Effector memory CD8-positive, alpha-beta T cell (primary cell): ENCODE data around the gene SLIT3.

Experiments
- ATAC-seq: fragments of 150-1000 bp; cut with Tn5 transposase; replicated peaks from 2 replicates; pipeline ENCODE4 v1.10.0; 2021; ENCODE audit warnings: mild to moderate bottlenecking, moderate library complexity
- DNase-seq, 3 experiments: peaks; one replicate each; pipeline ENCODE4 v3.0.0; 2021
- H3K27ac Mint-ChIP-seq, 2 donors: one replicate each; pipeline ENCODE4 v1.8.0; 2022; ENCODE audit warnings: mild to moderate bottlenecking in 2 of 2, mixed read lengths in 2 of 2, moderate library complexity in 2 of 2
- H3K27me3 Mint-ChIP-seq, 2 donors: one replicate each; pipeline ENCODE4 v1.8.0; 2022; ENCODE audit warnings: mixed read lengths in 2 of 2
- H3K36me3 Mint-ChIP-seq: one replicate; pipeline ENCODE4 v1.8.0; 2022; ENCODE audit warnings: mild to moderate bottlenecking, moderate library complexity, mixed read lengths; ENCODE audit not compliant: insufficient read depth
- H3K4me1 Mint-ChIP-seq, 2 donors: one replicate each; pipeline ENCODE4 v1.8.0; 2022; ENCODE audit warnings: low read depth in 2 of 2, mixed read lengths in 2 of 2
- H3K4me3 Mint-ChIP-seq, 2 donors: one replicate each; pipeline ENCODE4 v1.8.0; 2022; ENCODE audit warnings: mild to moderate bottlenecking in 2 of 2, mixed read lengths in 2 of 2, moderate library complexity in 2 of 2
- H3K9me3 Mint-ChIP-seq, 2 donors: one replicate each; pipeline ENCODE4 v1.8.0; 2022; ENCODE audit warnings: mixed read lengths in 2 of 2

The SLIT3 gene

GRCh38 chr5:168765551-168766425 lies 535.2 kb downstream of the SLIT3 start:
- H3K4me3 Mint-ChIP-seq, result no peak overlapping the region
- peaks cover 5 to 17% of the 10 kb centered on the region in 2 donors for H3K27me3 Mint-ChIP-seq

GRCh38 chr5:168765086-168765550 lies 535.8 kb downstream of the SLIT3 start:
- no peaks in the 10 kb centered on the region for H3K9me3 Mint-ChIP-seq
- no peak overlapping the region for H3K4me3 Mint-ChIP-seq
- no peaks in the 10 kb centered on the region for H3K36me3 Mint-ChIP-seq
- H3K27me3 Mint-ChIP-seq, result peaks cover 5 to 24% of the 10 kb centered on the region in 2 donors
- H3K4me1 Mint-ChIP-seq, result no peaks in the 10 kb centered on the region
- no peak for DNase-seq
- H3K27ac Mint-ChIP-seq, result no peak overlapping the region
- ATAC-seq, result no peak

More at GRCh38 chr5:168765551-168766425, 535.2 kb downstream of the SLIT3 start:
- ATAC-seq (no peak), DNase-seq (no peak)
- Mint-ChIP-seq H3K36me3 (no peaks in the 10 kb centered on the region), H3K9me3 (no peaks in the 10 kb centered on the region), H3K4me1 (no peaks in the 10 kb centered on the region), H3K27ac (peak overlapping the region in 1 of 2 donors; percentile 57)

GRCh38 chr5:168756453-168757391 lies 544.2 kb downstream of the SLIT3 start:
- ATAC-seq, result no peak
- peaks cover 10 to 49% of the 10 kb centered on the region in 2 donors for H3K27me3 Mint-ChIP-seq
- no peak overlapping the region for H3K4me3 Mint-ChIP-seq
- no peak for DNase-seq
- H3K27ac Mint-ChIP-seq, result no peak overlapping the region
- H3K4me1 Mint-ChIP-seq, result no peaks in the 10 kb centered on the region
- H3K9me3 Mint-ChIP-seq, result no peaks in the 10 kb centered on the region
- peaks cover 3% of the 10 kb centered on the region for H3K36me3 Mint-ChIP-seq

- Mint-ChIP-seq H3K27me3 (peaks cover 19 to 49% of the 10 kb centered on the region in 2 donors), H3K27ac (no peak overlapping the region), H3K9me3 (no peaks in the 10 kb centered on the region), H3K36me3 (peaks cover 3% of the 10 kb centered on the region), H3K4me3 (no peak overlapping the region), H3K4me1 (no peaks in the 10 kb centered on the region)
- DNase-seq (no peak), ATAC-seq (no peak)
These were observed 545.3 kb downstream of the SLIT3 start for GRCh38 chr5:168755548-168756093.

GRCh38 chr5:168753691-168754254 lies 547.2 kb downstream of the SLIT3 start:
- Mint-ChIP-seq H3K4me3 (no peak overlapping the region), H3K27me3 (peaks cover 17 to 44% of the 10 kb centered on the region in 2 donors), H3K9me3 (no peaks in the 10 kb centered on the region), H3K4me1 (no peaks in the 10 kb centered on the region), H3K27ac (no peak overlapping the region), H3K36me3 (peaks cover 3% of the 10 kb centered on the region)
- DNase-seq (no peak), ATAC-seq (no peak)

- Mint-ChIP-seq H3K27me3 (peaks cover 17 to 39% of the 10 kb centered on the region in 2 donors), H3K4me3 (no peak overlapping the region), H3K36me3 (peaks cover 3% of the 10 kb centered on the region), H3K27ac (no peak overlapping the region), H3K4me1 (no peaks in the 10 kb centered on the region), H3K9me3 (peaks cover 0 to under 1% of the 10 kb centered on the region in 2 donors)
- DNase-seq (no peak), ATAC-seq (no peak)
These were observed 548.3 kb downstream of the SLIT3 start for GRCh38 chr5:168752416-168753190.

- Mint-ChIP-seq H3K27me3 (peaks cover 17 to 33% of the 10 kb centered on the region in 2 donors), H3K9me3 (peaks cover 2 to 6% of the 10 kb centered on the region in 2 donors), H3K4me1 (peaks cover 0 to 3% of the 10 kb centered on the region in 2 donors), H3K4me3 (no peak overlapping the region), H3K36me3 (peaks cover 3% of the 10 kb centered on the region), H3K27ac (no peak overlapping the region)
- ATAC-seq, result no peak
- no peak for DNase-seq
These were observed 548.9 kb downstream of the SLIT3 start for GRCh38 chr5:168752012-168752411.

- H3K4me1 Mint-ChIP-seq, result peaks cover 2 to 4% of the 10 kb centered on the region in 2 donors
- ATAC-seq, result no peak
- H3K9me3 Mint-ChIP-seq, result peaks cover 4 to 8% of the 10 kb centered on the region in 2 donors
- peaks cover 17 to 25% of the 10 kb centered on the region in 2 donors for H3K27me3 Mint-ChIP-seq
- no peak overlapping the region for H3K27ac Mint-ChIP-seq
- DNase-seq, result no peak
- H3K36me3 Mint-ChIP-seq, result peaks cover 3% of the 10 kb centered on the region
- H3K4me3 Mint-ChIP-seq, result no peak overlapping the region
These were observed 550.0 kb downstream of the SLIT3 start for GRCh38 chr5:168750926-168751325.

GRCh38 chr5:168749391-168750100 lies 551.4 kb downstream of the SLIT3 start:
- Mint-ChIP-seq H3K27me3 (peaks cover 17 to 25% of the 10 kb centered on the region in 2 donors), H3K4me3 (no peak overlapping the region), H3K4me1 (peaks cover 4 to 5% of the 10 kb centered on the region in 2 donors), H3K27ac (no peak overlapping the region), H3K9me3 (peaks cover 6 to 8% of the 10 kb centered on the region in 2 donors), H3K36me3 (peaks cover 3% of the 10 kb centered on the region)
- no peak for ATAC-seq
- no peak for DNase-seq

GRCh38 chr5:168747987-168748777 lies 552.8 kb downstream of the SLIT3 start:
- Mint-ChIP-seq H3K4me3 (no peak overlapping the region), H3K27ac (no peak overlapping the region), H3K4me1 (peaks cover 4 to 5% of the 10 kb centered on the region in 2 donors), H3K27me3 (peaks cover 15 to 25% of the 10 kb centered on the region in 2 donors), H3K36me3 (peaks cover 8% of the 10 kb centered on the region), H3K9me3 (peaks cover 6 to 8% of the 10 kb centered on the region in 2 donors)
- no peak for ATAC-seq
- DNase-seq, result no peak

GRCh38 chr5:168746893-168747640 lies 553.9 kb downstream of the SLIT3 start:
- no peak for DNase-seq
- H3K27me3 Mint-ChIP-seq, result peaks cover 12 to 15% of the 10 kb centered on the region in 2 donors
- H3K36me3 Mint-ChIP-seq, result peaks cover 5% of the 10 kb centered on the region
- H3K4me3 Mint-ChIP-seq, result no peak overlapping the region
- peaks cover 4 to 5% of the 10 kb centered on the region in 2 donors for H3K4me1 Mint-ChIP-seq
- no peak overlapping the region for H3K27ac Mint-ChIP-seq
- peaks cover 6 to 8% of the 10 kb centered on the region in 2 donors for H3K9me3 Mint-ChIP-seq
- no peak for ATAC-seq
